WTC11 (cell line): ENCODE data around the gene TCERG1. TPM values are rescaled to one million over a fixed set of nuclear protein-coding genes. Genes with fewer than 3 reads are reported as not detected.

Experiments
- ATAC-seq: fragments of 200-7000 bp; cut with Tn5 transposase; 2 replicates; pipeline ENCODE4 v1.10.0; 2021; ENCODE audit warnings: mild to moderate bottlenecking, moderate library complexity
- Bru-seq: library from RNA; stranded (reverse); fragments of 400-500 nt; gene quantifications from one replicate; lab custom pipeline; 2021; lab: Mats Ljungman, UMichigan
- CTCF ChIA-PET: fragments of 300-600 bp; sonication (Branson Sonifier 250); formaldehyde crosslinking; loops from one replicate; lab custom pipeline; 2021; ENCODE audit warnings: antibody characterized with exemption; lab: Charles Lee
- POLR2A ChIA-PET: fragments of 350-600 bp; sonication (Branson Sonifier 250); formaldehyde crosslinking; loops from one replicate; lab custom pipeline; 2021; ENCODE audit warnings: antibody characterized with exemption; lab: Charles Lee
- DNase-seq: peaks from one replicate; pipeline ENCODE4 v3.0.0; 2021; ENCODE audit warnings: low spot score
- H3K27ac Mint-ChIP-seq: 2 replicates; pipeline ENCODE4 v1.8.0; 2021; ENCODE audit warnings: mixed read lengths
- H3K27me3 Mint-ChIP-seq: 2 replicates; pipeline ENCODE4 v1.8.0; 2021; ENCODE audit warnings: low read depth, mild to moderate bottlenecking, moderate library complexity, mixed read lengths
- H3K36me3 Mint-ChIP-seq: 2 replicates; pipeline ENCODE4 v1.8.0; 2021; ENCODE audit warnings: mixed read lengths
- H3K4me1 Mint-ChIP-seq: 2 replicates; pipeline ENCODE4 v1.8.0; 2022; ENCODE audit warnings: mixed read lengths
- H3K4me3 Mint-ChIP-seq: 2 replicates; pipeline ENCODE4 v1.8.0; 2021; ENCODE audit warnings: mild to moderate bottlenecking, moderate library complexity, mixed read lengths
- H3K9me3 Mint-ChIP-seq: 2 replicates; pipeline ENCODE4 v1.8.0; 2021; ENCODE audit warnings: mixed read lengths
- CREB1 ChIP-seq: sonication (generic); formaldehyde crosslinking; IDR thresholded peaks from 2 replicates; pipeline ENCODE4 v1.8.0; 2023; ENCODE audit warnings: mild to moderate bottlenecking, missing genetic modification reagents
- FOXK1 ChIP-seq: sonication (generic); formaldehyde crosslinking; IDR thresholded peaks from 2 replicates; pipeline ENCODE4 v1.8.0; 2022; ENCODE audit warnings: mild to moderate bottlenecking, moderate library complexity, missing genetic modification reagents
- GABPB1 ChIP-seq: sonication (generic); formaldehyde crosslinking; IDR thresholded peaks from 2 replicates; pipeline ENCODE4 v1.8.1; 2023; ENCODE audit warnings: mild to moderate bottlenecking, missing genetic modification reagents
- IRF2 ChIP-seq: sonication (generic); formaldehyde crosslinking; IDR thresholded peaks from 2 replicates; pipeline ENCODE4 v1.8.0; 2022; ENCODE audit warnings: low read depth, missing genetic modification reagents, borderline replicate concordance
- NFATC4 ChIP-seq: fragments of 250-450 bp; sonication (Bioruptor Pico); IDR thresholded peaks from 2 replicates; pipeline ENCODE4 v1.9.0; 2021; ENCODE audit warnings: mild to moderate bottlenecking
- NFE2L1 ChIP-seq: sonication (generic); formaldehyde crosslinking; IDR thresholded peaks from 2 replicates; pipeline ENCODE4 v1.8.1; 2023; ENCODE audit warnings: missing genetic modification reagents
- PRRX2 ChIP-seq: fragments of 250-450 bp; sonication (Bioruptor Pico); IDR thresholded peaks from 2 replicates; pipeline ENCODE4 v1.8.0; 2021; ENCODE audit warnings: mild to moderate bottlenecking
- SMAD4 ChIP-seq: sonication (generic); formaldehyde crosslinking; IDR thresholded peaks from 2 replicates; pipeline ENCODE4 v1.8.0; 2022; ENCODE audit warnings: mild to moderate bottlenecking, missing genetic modification reagents
- TCF7 ChIP-seq: sonication (generic); formaldehyde crosslinking; IDR thresholded peaks from 2 replicates; pipeline ENCODE4 v1.8.0; 2022; ENCODE audit warnings: mild to moderate bottlenecking, low read depth, missing genetic modification reagents, moderate library complexity
- ZNF219 ChIP-seq: sonication (generic); formaldehyde crosslinking; IDR thresholded peaks from 2 replicates; pipeline ENCODE4 v1.8.0; 2023; ENCODE audit warnings: missing genetic modification reagents, mild to moderate bottlenecking, borderline replicate concordance
- ZNF232 ChIP-seq: sonication (generic); formaldehyde crosslinking; IDR thresholded peaks from 2 replicates; pipeline ENCODE4 v1.8.0; 2022; ENCODE audit warnings: mild to moderate bottlenecking, missing genetic modification reagents
- ZNF263 ChIP-seq: sonication (generic); formaldehyde crosslinking; IDR thresholded peaks from 2 replicates; pipeline ENCODE4 v1.8.1; 2022; ENCODE audit warnings: low read depth, mild to moderate bottlenecking, moderate library complexity, missing genetic modification reagents
- ZNF317 ChIP-seq: sonication (generic); formaldehyde crosslinking; IDR thresholded peaks from 2 replicates; pipeline ENCODE4 v1.8.1; 2023; ENCODE audit warnings: low read depth, mild to moderate bottlenecking, moderate library complexity, missing genetic modification reagents, borderline replicate concordance
- ZNF423 ChIP-seq: fragments of 250-450 bp; sonication (Bioruptor Pico); IDR thresholded peaks from 2 replicates; pipeline ENCODE4 v2.1.2; 2022; ENCODE audit warnings: mild to moderate bottlenecking, moderate library complexity
- ZNF671 ChIP-seq: fragments of 250-450 bp; sonication (Bioruptor Pico); IDR thresholded peaks from 2 replicates; pipeline ENCODE4 v1.8.0; 2021; ENCODE audit warnings: mild to moderate bottlenecking
- long read RNA-seq, 3 experiments: library from RNA in 1 of 3; library from capped mRNA in 1 of 3; library from polyadenylated mRNA in 1 of 3; unstranded in 2 of 3; stranded (forward) in 1 of 3; transcript quantifications; one replicate each; pipeline ENCODE4 v2.0.0, GENCODE V29; 2021
- total RNA-seq: library from RNA; stranded (reverse); gene quantifications from 3 replicates; pipeline ENCODE4 v1.2.3, GENCODE V29; 2021
- TF ChIP-seq, protein P1 (sequence below): sonication (generic); formaldehyde crosslinking; IDR thresholded peaks from 2 replicates; pipeline ENCODE4 v1.8.1; 2022; ENCODE audit warnings: mild to moderate bottlenecking, moderate library complexity, missing genetic modification reagents
- TF ChIP-seq, protein P2 (sequence below): sonication (generic); formaldehyde crosslinking; IDR thresholded peaks from 2 replicates; pipeline ENCODE4 v1.8.1; 2022; ENCODE audit warnings: low read depth, mild to moderate bottlenecking, moderate library complexity, missing genetic modification reagents, borderline replicate concordance
- TF ChIP-seq, protein P3 (sequence below): fragments of 250-450 bp; sonication (Bioruptor Pico); IDR thresholded peaks from 2 replicates; pipeline ENCODE4 v1.9.0; 2021; ENCODE audit warnings: moderate library complexity, mild to moderate bottlenecking, inconsistent platforms, borderline replicate concordance
- TF ChIP-seq, protein P4 (sequence below): sonication (generic); formaldehyde crosslinking; IDR thresholded peaks from 2 replicates; pipeline ENCODE4 v1.8.0; 2022; ENCODE audit warnings: mild to moderate bottlenecking, missing genetic modification reagents
- TF ChIP-seq, protein P5 (sequence below): sonication (generic); formaldehyde crosslinking; IDR thresholded peaks from 2 replicates; pipeline ENCODE4 v1.8.0; 2022; ENCODE audit warnings: missing genetic modification reagents
- TF ChIP-seq, protein P6 (sequence below): sonication (generic); formaldehyde crosslinking; IDR thresholded peaks from 2 replicates; pipeline ENCODE4 v1.8.1; 2023; ENCODE audit warnings: mild to moderate bottlenecking, missing genetic modification reagents, moderate library complexity
- TF ChIP-seq, protein P7 (sequence below): sonication (generic); formaldehyde crosslinking; IDR thresholded peaks from 2 replicates; pipeline ENCODE4 v1.8.0; 2022; ENCODE audit warnings: mild to moderate bottlenecking, missing genetic modification reagents
- TF ChIP-seq, protein P8 (sequence below): fragments of 250-450 bp; sonication (Bioruptor Pico); IDR thresholded peaks from 2 replicates; pipeline ENCODE4 v1.8.0; 2021; ENCODE audit warnings: mild to moderate bottlenecking

TCERG1 gene
- 98.2 to 117 TPM (median 107 TPM) in 3 replicates for total RNA-seq
- percentile 96 among the genes with signal in this experiment for Bru-seq, nascent RNA
- long read RNA-seq, experiment 1, full-length matches to known transcripts: 360 of 673 reads
- long read RNA-seq, experiment 1, partial matches to known transcripts: 110 of 673 reads
- long read RNA-seq, experiment 1, other reads (novel, unspliced or antisense): 203 of 673 reads
- long read RNA-seq, experiment 2, transcript TCERG1-202 (21 exons, 3,633 nt): major isoform, 5 of 85 reads
- long read RNA-seq, experiment 2, partial matches to known transcripts: 58 of 85 reads
- long read RNA-seq, experiment 2, other reads (novel, unspliced or antisense): 20 of 85 reads
- long read RNA-seq, experiment 3, partial matches to known transcripts: 2 of 4 reads
- long read RNA-seq, experiment 3, other reads (novel, unspliced or antisense): 2 of 4 reads

DNA sequence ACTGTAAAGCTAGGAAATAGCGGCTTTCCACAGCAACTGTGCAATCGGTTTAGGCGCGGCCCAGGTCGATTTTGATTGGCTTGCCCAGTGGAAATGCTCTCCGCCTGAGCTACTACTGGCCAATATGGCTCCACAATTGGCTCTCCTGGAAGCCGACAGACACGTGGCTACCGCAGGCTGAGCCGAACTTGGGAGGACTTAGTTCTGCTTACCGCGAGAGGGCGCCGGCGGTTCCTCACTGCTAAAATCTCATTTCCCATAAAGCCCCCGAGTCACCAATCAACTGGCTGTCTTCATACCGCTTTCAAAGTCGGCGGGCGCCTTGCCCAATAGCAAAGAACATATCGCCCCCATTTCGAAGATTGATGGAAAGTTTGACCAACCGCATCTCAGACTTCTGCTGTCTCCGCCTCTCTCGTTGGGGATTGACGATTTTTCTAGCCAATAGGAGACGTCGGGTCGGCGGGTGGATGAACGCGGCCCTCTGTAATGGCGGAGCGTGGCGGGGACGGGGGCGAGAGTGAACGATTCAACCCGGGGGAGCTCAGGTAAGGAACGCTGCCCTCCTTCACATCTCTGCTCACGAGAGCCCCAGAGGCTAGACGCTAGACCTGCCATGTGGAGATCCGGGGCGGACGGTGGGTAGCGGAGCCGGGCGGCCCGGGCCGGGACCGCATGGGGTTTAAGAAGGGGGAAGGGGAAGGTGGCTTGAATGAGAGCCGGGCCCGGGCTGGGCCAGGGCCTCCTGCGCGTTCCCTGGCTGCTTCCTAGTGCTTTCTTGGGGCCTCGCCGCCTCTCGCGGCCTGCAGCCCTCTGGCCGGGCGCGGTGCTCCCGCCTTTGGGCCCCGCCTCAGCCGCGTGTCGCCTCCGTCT, at the start of gene TCERG1:
Gene TCERG1, plus strand, starts transcription at position 473 of the 873 bp plus-strand sequence. Its CDS starts 17 bp downstream, at position 490.
- POLR2A ChIA-PET: interaction anchor here (0.6 kb wide), 1 partner anchor 1182 kb away, joined by 3 read pairs; no protein-coding TSS in a partner anchor
- Mint-ChIP-seq H3K4me1 (peaks cover 33% of the 10 kb centered on the region), H3K4me3 (peak within 1 kb of the TSS; percentile 98), H3K36me3 (peaks cover 6% of the 10 kb centered on the region), H3K9me3 (no peaks in the 10 kb centered on the region), H3K27ac (peak within 1 kb of the TSS; percentile 99), H3K27me3 (no peaks in the 10 kb centered on the region)
- DNase-seq: peak; percentile 98
- CTCF ChIA-PET: interaction anchor here (0.6 to 2.2 kb wide), 20 partner anchors 9 to 345 kb away, joined by 3 to 9 read pairs (median 3); partner anchors contain the start of genes GPR151, LARS1 and POU4F3
- ATAC-seq: peak; percentile 94
- TF ChIP-seq TCF7 (CRISPR knock-in tag) (no peak), PRRX2 (CRISPR knock-in tag) (peak; percentile 89; the same call in 1 of the 2 replicates), ZNF263 (CRISPR knock-in tag) (no peak), ZNF232 (CRISPR knock-in tag) (no peak), ZNF671 (CRISPR knock-in tag) (no peak), GABPB1 (CRISPR knock-in tag) (peak; percentile 15), IRF2 (CRISPR knock-in tag) (no peak), ZNF317 (CRISPR knock-in tag) (no peak), NFATC4 (CRISPR knock-in tag) (no peak), NFE2L1 (CRISPR knock-in tag) (no peak), ZNF219 (CRISPR knock-in tag) (no peak), CREB1 (CRISPR knock-in tag) (no peak; the same call in 1 of the 2 replicates), ZNF423 (CRISPR knock-in tag) (peak; percentile 17; the same call in 1 of the 2 replicates), FOXK1 (CRISPR knock-in tag) (no peak; the same call in 1 of the 2 replicates), SMAD4 (CRISPR knock-in tag) (no peak)
- TF ChIP-seq, protein P1, sequence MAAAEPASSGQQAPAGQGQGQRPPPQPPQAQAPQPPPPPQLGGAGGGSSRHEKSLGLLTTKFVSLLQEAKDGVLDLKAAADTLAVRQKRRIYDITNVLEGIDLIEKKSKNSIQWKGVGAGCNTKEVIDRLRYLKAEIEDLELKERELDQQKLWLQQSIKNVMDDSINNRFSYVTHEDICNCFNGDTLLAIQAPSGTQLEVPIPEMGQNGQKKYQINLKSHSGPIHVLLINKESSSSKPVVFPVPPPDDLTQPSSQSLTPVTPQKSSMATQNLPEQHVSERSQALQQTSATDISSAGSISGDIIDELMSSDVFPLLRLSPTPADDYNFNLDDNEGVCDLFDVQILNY (CRISPR knock-in tag): no peak
- TF ChIP-seq, protein P2, sequence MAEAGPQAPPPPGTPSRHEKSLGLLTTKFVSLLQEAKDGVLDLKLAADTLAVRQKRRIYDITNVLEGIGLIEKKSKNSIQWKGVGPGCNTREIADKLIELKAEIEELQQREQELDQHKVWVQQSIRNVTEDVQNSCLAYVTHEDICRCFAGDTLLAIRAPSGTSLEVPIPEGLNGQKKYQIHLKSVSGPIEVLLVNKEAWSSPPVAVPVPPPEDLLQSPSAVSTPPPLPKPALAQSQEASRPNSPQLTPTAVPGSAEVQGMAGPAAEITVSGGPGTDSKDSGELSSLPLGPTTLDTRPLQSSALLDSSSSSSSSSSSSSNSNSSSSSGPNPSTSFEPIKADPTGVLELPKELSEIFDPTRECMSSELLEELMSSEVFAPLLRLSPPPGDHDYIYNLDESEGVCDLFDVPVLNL (CRISPR knock-in tag): peak; percentile 50; the same call in 1 of the 2 replicates
- TF ChIP-seq, protein P3, sequence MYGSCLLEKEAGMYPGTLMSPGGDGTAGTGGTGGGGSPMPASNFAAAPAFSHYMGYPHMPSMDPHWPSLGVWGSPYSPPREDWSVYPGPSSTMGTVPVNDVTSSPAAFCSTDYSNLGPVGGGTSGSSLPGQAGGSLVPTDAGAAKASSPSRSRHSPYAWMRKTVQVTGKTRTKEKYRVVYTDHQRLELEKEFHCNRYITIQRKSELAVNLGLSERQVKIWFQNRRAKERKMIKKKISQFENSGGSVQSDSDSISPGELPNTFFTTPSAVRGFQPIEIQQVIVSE (CRISPR knock-in tag): no peak
- TF ChIP-seq, protein P4, sequence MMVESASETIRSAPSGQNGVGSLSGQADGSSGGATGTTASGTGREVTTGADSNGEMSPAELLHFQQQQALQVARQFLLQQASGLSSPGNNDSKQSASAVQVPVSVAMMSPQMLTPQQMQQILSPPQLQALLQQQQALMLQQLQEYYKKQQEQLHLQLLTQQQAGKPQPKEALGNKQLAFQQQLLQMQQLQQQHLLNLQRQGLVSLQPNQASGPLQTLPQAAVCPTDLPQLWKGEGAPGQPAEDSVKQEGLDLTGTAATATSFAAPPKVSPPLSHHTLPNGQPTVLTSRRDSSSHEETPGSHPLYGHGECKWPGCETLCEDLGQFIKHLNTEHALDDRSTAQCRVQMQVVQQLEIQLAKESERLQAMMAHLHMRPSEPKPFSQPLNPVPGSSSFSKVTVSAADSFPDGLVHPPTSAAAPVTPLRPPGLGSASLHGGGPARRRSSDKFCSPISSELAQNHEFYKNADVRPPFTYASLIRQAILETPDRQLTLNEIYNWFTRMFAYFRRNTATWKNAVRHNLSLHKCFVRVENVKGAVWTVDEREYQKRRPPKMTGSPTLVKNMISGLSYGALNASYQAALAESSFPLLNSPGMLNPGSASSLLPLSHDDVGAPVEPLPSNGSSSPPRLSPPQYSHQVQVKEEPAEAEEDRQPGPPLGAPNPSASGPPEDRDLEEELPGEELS (CRISPR knock-in tag): peak; percentile 46; the same call in 1 of the 2 replicates
- TF ChIP-seq, protein P5, sequence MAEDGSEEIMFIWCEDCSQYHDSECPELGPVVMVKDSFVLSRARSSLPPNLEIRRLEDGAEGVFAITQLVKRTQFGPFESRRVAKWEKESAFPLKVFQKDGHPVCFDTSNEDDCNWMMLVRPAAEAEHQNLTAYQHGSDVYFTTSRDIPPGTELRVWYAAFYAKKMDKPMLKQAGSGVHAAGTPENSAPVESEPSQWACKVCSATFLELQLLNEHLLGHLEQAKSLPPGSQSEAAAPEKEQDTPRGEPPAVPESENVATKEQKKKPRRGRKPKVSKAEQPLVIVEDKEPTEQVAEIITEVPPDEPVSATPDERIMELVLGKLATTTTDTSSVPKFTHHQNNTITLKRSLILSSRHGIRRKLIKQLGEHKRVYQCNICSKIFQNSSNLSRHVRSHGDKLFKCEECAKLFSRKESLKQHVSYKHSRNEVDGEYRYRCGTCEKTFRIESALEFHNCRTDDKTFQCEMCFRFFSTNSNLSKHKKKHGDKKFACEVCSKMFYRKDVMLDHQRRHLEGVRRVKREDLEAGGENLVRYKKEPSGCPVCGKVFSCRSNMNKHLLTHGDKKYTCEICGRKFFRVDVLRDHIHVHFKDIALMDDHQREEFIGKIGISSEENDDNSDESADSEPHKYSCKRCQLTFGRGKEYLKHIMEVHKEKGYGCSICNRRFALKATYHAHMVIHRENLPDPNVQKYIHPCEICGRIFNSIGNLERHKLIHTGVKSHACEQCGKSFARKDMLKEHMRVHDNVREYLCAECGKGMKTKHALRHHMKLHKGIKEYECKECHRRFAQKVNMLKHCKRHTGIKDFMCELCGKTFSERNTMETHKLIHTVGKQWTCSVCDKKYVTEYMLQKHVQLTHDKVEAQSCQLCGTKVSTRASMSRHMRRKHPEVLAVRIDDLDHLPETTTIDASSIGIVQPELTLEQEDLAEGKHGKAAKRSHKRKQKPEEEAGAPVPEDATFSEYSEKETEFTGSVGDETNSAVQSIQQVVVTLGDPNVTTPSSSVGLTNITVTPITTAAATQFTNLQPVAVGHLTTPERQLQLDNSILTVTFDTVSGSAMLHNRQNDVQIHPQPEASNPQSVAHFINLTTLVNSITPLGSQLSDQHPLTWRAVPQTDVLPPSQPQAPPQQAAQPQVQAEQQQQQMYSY (CRISPR knock-in tag): no peak
- TF ChIP-seq, protein P6, sequence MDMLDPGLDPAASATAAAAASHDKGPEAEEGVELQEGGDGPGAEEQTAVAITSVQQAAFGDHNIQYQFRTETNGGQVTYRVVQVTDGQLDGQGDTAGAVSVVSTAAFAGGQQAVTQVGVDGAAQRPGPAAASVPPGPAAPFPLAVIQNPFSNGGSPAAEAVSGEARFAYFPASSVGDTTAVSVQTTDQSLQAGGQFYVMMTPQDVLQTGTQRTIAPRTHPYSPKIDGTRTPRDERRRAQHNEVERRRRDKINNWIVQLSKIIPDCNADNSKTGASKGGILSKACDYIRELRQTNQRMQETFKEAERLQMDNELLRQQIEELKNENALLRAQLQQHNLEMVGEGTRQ (CRISPR knock-in tag): peak; percentile 86
- TF ChIP-seq, protein P7, sequence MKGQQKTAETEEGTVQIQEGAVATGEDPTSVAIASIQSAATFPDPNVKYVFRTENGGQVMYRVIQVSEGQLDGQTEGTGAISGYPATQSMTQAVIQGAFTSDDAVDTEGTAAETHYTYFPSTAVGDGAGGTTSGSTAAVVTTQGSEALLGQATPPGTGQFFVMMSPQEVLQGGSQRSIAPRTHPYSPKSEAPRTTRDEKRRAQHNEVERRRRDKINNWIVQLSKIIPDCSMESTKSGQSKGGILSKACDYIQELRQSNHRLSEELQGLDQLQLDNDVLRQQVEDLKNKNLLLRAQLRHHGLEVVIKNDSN (CRISPR knock-in tag): peak; percentile 83
- TF ChIP-seq, protein P8, sequence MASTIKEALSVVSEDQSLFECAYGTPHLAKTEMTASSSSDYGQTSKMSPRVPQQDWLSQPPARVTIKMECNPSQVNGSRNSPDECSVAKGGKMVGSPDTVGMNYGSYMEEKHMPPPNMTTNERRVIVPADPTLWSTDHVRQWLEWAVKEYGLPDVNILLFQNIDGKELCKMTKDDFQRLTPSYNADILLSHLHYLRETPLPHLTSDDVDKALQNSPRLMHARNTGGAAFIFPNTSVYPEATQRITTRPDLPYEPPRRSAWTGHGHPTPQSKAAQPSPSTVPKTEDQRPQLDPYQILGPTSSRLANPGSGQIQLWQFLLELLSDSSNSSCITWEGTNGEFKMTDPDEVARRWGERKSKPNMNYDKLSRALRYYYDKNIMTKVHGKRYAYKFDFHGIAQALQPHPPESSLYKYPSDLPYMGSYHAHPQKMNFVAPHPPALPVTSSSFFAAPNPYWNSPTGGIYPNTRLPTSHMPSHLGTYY (CRISPR knock-in tag): peak; percentile 73; the same call in 1 of the 2 replicates
